GF-D8 (cell line): ENCODE data around the gene SULT6B1.
"Not testable (repeated sequence)": the region's sequence is repeated elsewhere in the genome, so short reads cannot be mapped to it uniquely, and the experiment has no call there.

Experiments used
- DNase-seq: peaks from one replicate; lab custom pipeline; 2025; lab: John Stamatoyannopoulos, UW

Gene SULT6B1

GRCh38 chr2:37195862-37196319, 7.4 kb upstream of the SULT6B1 start:
- DNase-seq: not testable (repeated sequence)

DNA sequence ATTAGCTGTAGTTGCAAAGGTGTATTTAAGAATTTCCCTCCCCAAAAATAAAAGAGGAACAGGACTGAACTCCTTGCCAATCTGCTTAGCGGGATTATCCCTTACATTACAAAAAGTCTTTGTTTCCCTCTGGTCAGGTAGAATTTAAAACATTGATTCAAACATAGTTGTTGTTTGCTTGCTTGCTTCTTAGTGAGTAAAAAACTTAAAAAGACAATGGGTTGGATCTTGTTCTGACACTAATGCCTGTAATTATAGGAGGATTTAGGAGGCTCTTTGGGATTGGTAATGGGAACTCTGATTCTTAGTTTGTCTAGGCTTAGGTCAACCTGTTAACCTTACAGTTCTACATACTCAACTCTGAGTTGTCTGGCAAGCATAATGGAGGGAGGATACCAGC, 4.1 kb upstream of the SULT6B1 start:
- no peak for DNase-seq

DNA sequence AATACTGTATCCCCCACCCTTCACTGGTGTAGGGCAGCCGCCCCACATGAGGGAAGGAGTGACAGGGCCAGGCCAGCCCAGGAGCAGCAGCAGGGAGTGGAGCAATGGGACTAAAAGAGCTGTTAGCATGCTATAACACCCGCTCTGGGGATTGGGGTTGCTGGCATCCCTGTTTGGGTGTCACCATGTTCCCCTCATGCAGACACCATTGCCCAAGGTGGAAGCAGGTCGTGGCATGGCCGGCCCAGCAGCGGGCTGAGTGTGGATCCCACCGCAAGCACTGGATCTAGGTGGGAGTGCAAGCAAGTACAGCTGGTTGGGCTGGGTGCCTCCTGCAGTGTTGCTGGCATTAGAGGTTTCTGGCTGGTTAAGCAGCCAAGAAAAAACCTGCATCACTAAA, 3.3 kb upstream of the SULT6B1 start:
- no peak for DNase-seq

DNA sequence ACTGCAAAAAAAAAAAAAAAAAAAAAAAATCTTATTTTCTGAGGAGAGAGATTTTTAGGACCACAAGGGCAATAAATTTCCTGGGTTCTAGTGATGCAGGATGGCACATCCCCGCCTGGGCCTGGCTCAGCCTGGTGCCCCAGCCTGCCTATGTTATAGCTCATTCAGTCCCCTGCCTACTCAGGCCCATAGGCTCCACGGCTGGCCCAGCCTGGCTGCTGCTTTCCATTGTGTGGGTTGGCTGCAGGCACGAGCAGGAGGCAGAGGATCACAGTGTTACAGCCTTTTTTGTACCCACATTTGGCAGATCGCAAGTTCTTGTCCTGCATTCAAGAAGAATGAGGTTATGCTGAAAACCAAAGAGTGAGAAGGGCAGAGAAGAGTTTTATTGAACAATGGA, 2.8 kb upstream of the SULT6B1 start:
- peak; percentile 36 for DNase-seq

DNA sequence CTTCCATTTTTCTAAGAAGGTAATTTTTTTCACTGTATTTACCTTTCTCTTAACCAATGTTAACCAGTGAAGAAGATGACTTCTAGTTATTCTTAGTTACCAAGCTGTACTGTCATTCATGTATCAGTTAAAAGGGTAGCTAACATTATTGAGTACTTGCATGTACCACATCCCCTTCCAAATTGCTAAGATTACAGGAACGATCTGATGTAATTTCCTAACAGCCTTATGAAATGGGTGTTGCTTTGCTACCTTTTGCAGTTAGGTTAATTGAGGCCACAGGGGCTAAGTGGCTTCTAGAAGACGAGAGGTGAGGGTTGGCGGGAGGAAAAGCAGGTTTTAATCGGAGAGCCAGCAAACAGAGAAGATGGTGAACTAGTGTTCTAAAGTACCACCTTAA, 1.8 kb upstream of the SULT6B1 start:
- DNase-seq: peak; percentile 88

- DNase-seq: peak; percentile 56
Observed at GRCh38 chr2:37189452-37190153, 1.1 kb upstream of the SULT6B1 start.

DNA sequence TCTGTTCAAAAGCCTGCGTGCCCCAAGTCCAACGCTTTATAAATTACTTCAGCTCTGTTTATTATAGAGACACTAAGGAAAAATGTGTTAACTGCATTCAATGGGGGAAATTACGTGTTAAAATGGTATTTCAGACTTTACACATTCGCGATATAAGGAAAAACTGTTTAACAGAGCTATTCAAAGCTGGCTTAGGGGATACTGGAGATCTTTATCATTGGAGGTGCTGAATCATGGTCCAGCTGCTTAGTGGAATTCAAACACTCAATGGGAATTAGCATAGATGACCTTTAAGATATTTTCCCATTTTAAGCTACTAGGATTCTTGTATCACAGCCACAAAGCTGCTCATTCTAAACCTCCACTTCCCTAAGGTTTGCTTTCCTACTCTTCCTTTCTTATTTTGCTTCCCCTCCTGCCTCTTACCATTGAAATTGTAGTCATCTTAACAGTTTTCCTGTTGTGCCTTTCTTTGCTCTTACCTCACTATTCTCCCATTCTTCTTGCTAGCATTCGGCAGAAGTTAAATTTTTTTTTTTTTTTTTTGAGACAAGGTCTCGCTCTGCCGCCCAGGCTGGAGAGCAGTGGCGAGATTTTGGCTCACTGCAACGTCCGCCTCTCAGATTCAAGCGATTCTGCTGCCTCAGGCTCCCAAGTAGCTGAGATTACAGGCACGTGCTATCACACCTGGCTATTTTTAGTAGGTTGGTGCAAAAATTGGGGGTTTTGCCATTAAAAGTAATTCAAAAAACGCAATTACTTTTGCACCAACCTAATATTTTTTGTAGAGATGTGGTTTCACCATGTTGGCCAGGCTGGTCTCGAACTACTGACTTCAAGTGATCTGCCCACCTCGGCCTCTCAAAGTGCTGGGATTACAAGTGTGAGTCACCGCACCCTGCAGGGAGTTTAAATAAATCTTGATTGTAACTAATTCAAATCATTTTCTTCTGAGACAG, 6.5 kb downstream of the SULT6B1 start:
- DNase-seq: no peak

DNA sequence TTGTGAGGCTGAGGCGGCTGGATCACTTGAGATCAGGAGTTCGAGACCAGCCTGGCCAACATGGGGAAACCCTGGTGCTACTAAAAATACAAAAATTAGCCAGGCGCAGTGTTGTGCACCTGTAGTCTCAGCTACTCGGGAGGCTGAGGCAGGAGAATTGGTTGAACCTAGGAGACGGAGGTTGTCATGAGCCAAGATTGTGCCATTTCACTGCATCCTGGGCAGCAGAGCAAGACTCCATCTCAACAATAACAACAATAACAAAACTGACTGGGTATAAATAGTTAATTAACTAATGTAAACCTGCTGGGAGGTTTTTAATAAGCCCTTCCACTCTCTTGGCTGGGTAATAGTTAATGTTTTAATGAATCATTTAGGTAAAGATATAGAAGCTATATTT, 7.8 kb downstream of the SULT6B1 start:
- DNase-seq: no peak

DNA sequence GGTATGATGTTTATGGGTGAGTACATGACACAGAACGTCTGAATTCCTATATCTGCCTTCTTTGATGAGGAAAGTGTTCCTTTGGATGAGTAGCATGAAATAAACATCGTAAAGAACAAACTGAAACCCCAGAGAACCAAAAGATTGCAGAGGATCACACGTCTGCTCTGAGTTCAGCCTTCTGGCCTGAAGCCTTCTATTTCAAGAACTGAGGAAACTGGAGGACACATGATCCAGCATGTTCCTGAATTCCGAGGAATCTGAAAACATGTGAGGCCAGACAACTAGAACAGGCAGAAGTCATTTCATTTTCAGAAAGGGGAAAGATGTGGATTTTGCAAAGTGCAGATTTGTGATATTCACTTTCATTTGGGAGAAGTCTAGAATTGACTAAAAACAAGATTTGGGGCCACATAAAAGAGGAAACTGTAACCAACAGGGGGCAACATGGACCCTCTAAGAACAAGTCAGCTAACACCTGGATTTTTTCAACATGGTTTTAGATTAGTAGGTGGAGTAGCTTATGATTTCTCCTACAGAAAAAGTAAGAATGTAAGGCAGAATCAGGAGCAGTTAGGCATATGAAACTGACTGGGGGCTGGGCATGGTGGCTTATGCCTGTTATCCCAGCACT, 8.3 kb downstream of the SULT6B1 start:
- DNase-seq: no peak

DNA sequence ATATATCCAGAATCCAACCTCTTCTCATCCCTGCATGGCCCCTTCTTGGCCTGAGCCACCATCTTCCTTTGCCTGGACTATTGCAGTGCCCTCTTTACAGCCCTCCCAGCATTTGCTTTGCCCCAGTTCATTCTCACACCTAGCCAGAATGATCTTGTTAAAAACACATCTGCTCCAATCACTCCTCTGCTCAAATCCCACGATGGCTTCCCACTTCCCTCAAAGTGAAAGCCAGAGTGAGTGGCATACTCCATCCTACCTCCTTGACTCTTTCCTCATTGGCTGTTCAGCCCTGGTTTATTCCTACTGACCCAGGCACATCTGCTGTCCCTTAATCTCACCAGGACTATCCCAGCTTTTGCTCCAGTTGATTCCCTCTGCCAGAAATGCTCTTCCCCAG, 14.7 kb downstream of the SULT6B1 start:
- no peak for DNase-seq

DNA sequence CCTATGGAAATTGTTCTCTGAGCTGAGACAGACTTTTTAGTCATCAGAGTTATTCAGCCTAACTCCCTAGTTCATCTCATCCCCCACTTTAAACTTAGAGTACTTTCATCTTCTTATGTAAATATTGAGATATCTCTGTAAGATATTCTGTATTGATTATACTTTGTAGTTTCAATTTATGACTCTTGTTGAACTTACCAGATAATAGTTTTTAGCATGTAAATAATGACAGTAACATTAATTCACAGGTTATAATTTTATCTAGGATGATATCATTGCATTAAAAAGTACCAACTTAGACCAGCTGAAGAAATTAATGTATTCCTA, 16.9 kb downstream of the SULT6B1 start:
- DNase-seq: no peak

- peak; percentile 30 for DNase-seq
Observed at GRCh38 chr2:37168217-37168981, 20.1 kb downstream of the SULT6B1 start.

DNA sequence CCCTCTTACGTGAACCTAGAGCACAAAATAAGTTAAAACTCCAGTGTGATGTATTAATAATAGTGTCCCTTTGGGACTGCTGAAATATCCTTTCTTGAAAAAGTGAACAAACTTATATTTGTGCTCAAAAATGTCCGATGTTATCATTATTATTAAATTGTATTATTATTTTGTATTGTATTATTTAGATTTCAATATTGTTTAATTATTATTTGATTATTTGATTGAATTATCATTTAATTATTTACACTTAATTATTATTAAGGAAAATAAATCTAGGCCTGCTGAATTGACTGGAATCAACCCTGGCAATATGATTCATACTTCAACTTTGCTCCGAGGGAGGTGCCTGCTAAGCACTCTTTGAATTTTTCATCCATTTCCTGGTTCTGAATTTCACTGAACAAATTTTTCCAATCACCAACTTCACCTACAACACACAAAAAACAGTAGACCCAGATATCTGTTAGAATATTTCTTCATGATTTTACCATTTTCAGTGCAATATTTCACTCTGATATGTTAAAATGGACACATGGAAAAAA, 20.8 kb downstream of the SULT6B1 start:
- DNase-seq: no peak

GRCh38 chr2:37164757-37165156, 23.7 kb downstream of the SULT6B1 start:
- no peak for DNase-seq

DNA sequence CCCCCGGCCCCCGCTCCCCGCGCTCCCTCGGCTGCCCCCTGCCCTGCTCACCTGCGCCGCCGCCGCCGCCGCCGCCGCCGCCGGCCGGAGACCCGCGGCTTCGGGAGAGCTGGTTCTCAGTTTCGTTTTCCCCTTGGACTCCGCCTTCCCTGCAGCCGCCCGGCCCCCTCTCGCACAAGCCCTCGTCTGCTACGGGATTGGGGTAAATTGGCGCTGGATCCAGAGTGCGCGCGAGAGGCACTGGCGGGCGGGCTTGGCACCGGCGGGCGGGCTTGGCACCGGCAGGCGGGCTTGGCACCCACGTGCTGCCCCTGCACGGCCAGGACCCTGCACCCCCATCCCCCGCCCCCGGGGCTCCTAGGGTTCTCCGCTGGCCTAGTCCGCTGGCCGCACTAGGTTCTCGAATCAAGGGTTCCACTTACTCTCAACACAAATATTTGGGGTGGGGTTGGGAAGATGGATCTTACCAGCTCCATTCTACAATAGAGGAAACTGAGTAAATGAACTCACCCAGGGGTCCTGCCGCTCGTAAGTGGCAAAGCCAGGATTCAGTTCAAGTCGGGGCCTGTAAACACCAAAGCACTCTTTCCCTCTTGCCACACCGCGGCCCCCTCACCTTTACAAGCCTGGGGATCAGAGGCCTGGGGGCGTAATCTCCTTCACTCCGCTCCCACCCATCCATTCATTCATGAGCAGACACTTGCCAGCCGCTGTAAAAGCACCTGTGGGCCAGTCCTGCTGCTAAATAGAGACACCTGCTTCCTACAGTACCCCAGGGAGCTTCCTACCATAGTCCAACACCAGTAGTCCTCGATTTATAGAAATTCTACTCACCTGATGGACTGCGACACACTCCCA, 31.4 kb downstream of the SULT6B1 start, which contains the start of gene EIF2AK2:
Gene EIF2AK2, minus strand, starts transcription at position 124 of the 858 bp plus-strand sequence. CDS start 9,174 bp downstream, outside the sequence.
- DNase-seq: peak; percentile 68

DNA sequence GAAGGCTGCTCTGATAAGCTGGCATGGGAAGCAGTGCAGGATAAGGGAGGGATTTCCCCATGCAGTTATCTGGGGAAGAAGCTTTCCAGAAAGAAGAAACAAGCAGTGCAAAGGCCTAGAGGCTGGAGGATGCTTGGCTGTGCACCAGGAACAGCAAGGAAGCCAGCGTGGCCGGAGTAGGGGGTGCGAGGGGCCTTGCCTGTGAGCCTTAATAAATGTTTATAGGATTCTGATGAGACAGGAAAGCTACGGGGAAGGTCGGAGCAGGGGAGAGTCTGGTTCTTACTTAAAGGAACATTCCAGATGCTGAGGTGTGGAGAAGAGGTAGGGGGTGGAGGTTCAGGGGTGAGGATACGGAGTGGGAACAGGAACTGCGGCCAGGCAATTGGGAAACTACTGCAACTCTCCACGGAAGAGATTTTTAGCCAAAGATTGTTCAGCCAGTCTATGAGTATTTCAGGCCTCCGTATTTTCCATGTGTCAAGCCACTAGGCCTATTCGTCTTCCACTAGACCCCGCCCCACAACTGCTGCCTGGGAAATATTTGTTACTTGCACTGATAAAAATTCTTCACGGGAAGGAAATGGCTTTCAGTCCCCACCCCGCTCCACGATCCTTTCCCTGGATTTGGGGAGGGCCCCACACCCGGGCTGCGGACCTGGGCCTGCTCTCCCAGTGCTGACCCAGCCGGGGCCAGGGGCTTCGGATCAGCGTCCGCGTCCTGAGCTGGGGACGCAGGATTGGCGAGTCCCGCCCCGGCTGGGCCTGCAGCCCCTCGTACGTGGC, 32.2 kb downstream of the SULT6B1 start:
- DNase-seq: no peak

DNA sequence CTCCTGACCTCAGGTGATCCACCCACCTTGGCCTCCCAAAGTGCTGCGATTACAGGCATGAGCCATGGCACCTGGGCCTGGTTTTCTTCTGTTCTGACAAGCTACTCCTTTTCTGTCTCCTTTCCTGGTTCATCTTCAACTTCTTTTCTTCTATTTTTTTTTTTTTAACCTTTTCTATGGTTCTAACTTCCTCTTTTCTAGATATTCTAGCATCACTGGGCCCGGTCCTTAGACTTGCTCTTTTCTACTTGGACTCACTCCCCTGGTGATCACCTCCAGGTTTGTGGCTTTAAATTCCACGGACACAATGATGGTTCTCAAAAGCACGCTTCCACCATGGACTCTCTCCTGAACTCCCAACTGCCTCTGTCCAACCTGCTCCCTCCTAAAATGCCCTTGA, 33.7 kb downstream of the SULT6B1 start:
- DNase-seq: no peak

- no peak for DNase-seq
Observed at GRCh38 chr2:37153224-37153623, 35.2 kb downstream of the SULT6B1 start.

- no peak for DNase-seq
Observed at GRCh38 chr2:37149626-37150322, 38.7 kb downstream of the SULT6B1 start.
